SH-SY5Y (cell line): ENCODE measurements around the gene ADGRD2.

Experiments used
- GATA2 ChIP-seq: IDR thresholded peaks from 2 replicates; pipeline ENCODE4 v1.6.1; 2011; ENCODE audit warnings: mild to moderate bottlenecking, low read depth, low read length
- GATA3 ChIP-seq: IDR thresholded peaks from 2 replicates; pipeline ENCODE4 v1.6.1; 2011; ENCODE audit warnings: low read depth, mild to moderate bottlenecking, low read length, moderate library complexity

- TF ChIP-seq GATA2 (no peak), GATA3 (no peak)
Measured at GRCh38 chr9:124511426-124511840, 61.2 kb downstream of the ADGRD2 start.
